BLaER1 (cell line): Measurements from ENCODE around the gene HOXD4.

Experiments used
- H3K27ac ChIP-seq: shearing (Covaris generic); formaldehyde crosslinking; 2 replicates; pipeline ENCODE4 v1.8.1; 2022
- H3K27me3 ChIP-seq: shearing (Covaris generic); formaldehyde crosslinking; 2 replicates; pipeline ENCODE4 v1.8.1; 2022
- H3K36me3 ChIP-seq: shearing (Covaris generic); formaldehyde crosslinking; 2 replicates; pipeline ENCODE4 v1.8.1; 2022
- H3K4me1 ChIP-seq: shearing (Covaris generic); formaldehyde crosslinking; 2 replicates; pipeline ENCODE4 v1.8.1; 2022
- H3K4me2 ChIP-seq: shearing (Covaris generic); formaldehyde crosslinking; 2 replicates; pipeline ENCODE4 v1.8.1; 2022
- H3K4me3 ChIP-seq: shearing (Covaris generic); formaldehyde crosslinking; 2 replicates; pipeline ENCODE4 v1.8.1; 2022
- H3K9ac ChIP-seq: shearing (Covaris generic); formaldehyde crosslinking; 2 replicates; pipeline ENCODE4 v1.8.1; 2022
- H3K9me3 ChIP-seq: shearing (Covaris generic); formaldehyde crosslinking; 2 replicates; pipeline ENCODE4 v1.8.1; 2022
- H4K20me1 ChIP-seq: shearing (Covaris generic); formaldehyde crosslinking; 2 replicates; pipeline ENCODE4 v1.8.1; 2022
- Cebpa-rat ChIP-seq: shearing (Covaris generic); IDR thresholded peaks from 2 replicates; pipeline ENCODE4 v1.8.1; 2022

HOXD4 gene

GRCh38 chr2:176139661-176140512, 11.5 kb upstream of the HOXD4 start:
- Histone ChIP-seq H3K36me3 (no peaks in the 10 kb centered on the region), H3K4me3 (no peak overlapping the region), H4K20me1 (peaks cover 5% of the 10 kb centered on the region; the same call in 1 of the 2 replicates), H3K9ac (no peak overlapping the region), H3K4me1 (peaks cover 15% of the 10 kb centered on the region), H3K4me2 (no peak overlapping the region), H3K9me3 (peaks cover 28% of the 10 kb centered on the region; the same call in 1 of the 2 replicates), H3K27ac (no peak overlapping the region), H3K27me3 (peaks cover 60% of the 10 kb centered on the region)
- no peak for TF ChIP-seq Cebpa-rat

- Histone ChIP-seq H3K27me3 (peaks cover 56% of the 10 kb centered on the region), H3K4me3 (no peak overlapping the region), H3K9ac (no peak overlapping the region), H3K9me3 (peaks cover 28% of the 10 kb centered on the region; the same call in 1 of the 2 replicates), H3K36me3 (no peaks in the 10 kb centered on the region), H3K4me2 (no peak overlapping the region; the same call in 1 of the 2 replicates), H4K20me1 (peaks cover 1% of the 10 kb centered on the region; the same call in 1 of the 2 replicates), H3K4me1 (peaks cover 11% of the 10 kb centered on the region), H3K27ac (no peak overlapping the region)
- no peak for TF ChIP-seq Cebpa-rat
Observed at GRCh38 chr2:176140513-176141317, 10.6 kb upstream of the HOXD4 start.

GRCh38 chr2:176142281-176142680, 9.1 kb upstream of the HOXD4 start:
- H3K36me3 ChIP-seq, result no peaks in the 10 kb centered on the region
- H3K4me1 ChIP-seq, result no peaks in the 10 kb centered on the region
- peaks cover 57% of the 10 kb centered on the region for H3K27me3 ChIP-seq
- no peaks in the 10 kb centered on the region for H4K20me1 ChIP-seq
- H3K4me3 ChIP-seq, result no peak overlapping the region
- no peak overlapping the region for H3K9ac ChIP-seq
- peaks cover 25% of the 10 kb centered on the region; the same call in 1 of the 2 replicates for H3K9me3 ChIP-seq
- H3K4me2 ChIP-seq, result no peak overlapping the region
- no peak overlapping the region for H3K27ac ChIP-seq
- no peak for TF ChIP-seq Cebpa-rat

GRCh38 chr2:176145085-176145969, 6.0 kb upstream of the HOXD4 start:
- no peak overlapping the region for H3K27ac ChIP-seq
- no peak overlapping the region for H3K4me3 ChIP-seq
- H3K36me3 ChIP-seq, result no peaks in the 10 kb centered on the region
- H3K4me1 ChIP-seq, result no peaks in the 10 kb centered on the region
- peaks cover 37% of the 10 kb centered on the region for H3K9me3 ChIP-seq
- H3K27me3 ChIP-seq, result peaks cover 61% of the 10 kb centered on the region
- no peaks in the 10 kb centered on the region; the same call in 1 of the 2 replicates for H4K20me1 ChIP-seq
- H3K4me2 ChIP-seq, result no peak overlapping the region
- TF ChIP-seq Cebpa-rat, result no peak
- no peak overlapping the region for H3K9ac ChIP-seq

- Histone ChIP-seq H3K27ac (no peak overlapping the region), H3K4me1 (no peaks in the 10 kb centered on the region), H3K9ac (no peak overlapping the region), H3K36me3 (no peaks in the 10 kb centered on the region), H3K4me3 (no peak overlapping the region), H3K4me2 (no peak overlapping the region), H4K20me1 (no peaks in the 10 kb centered on the region; the same call in 1 of the 2 replicates), H3K27me3 (peaks cover 61% of the 10 kb centered on the region), H3K9me3 (peaks cover 40% of the 10 kb centered on the region)
- TF ChIP-seq Cebpa-rat, result no peak
Observed at GRCh38 chr2:176146101-176146500, 5.2 kb upstream of the HOXD4 start.

GRCh38 chr2:176146645-176147044, 4.7 kb upstream of the HOXD4 start:
- peaks cover 66% of the 10 kb centered on the region for H3K27me3 ChIP-seq
- H3K4me2 ChIP-seq, result no peak overlapping the region
- no peaks in the 10 kb centered on the region for H3K36me3 ChIP-seq
- no peak overlapping the region for H3K9ac ChIP-seq
- no peak overlapping the region for H3K27ac ChIP-seq
- no peak overlapping the region for H3K4me3 ChIP-seq
- no peaks in the 10 kb centered on the region; the same call in 1 of the 2 replicates for H4K20me1 ChIP-seq
- H3K4me1 ChIP-seq, result no peaks in the 10 kb centered on the region
- H3K9me3 ChIP-seq, result peaks cover 45% of the 10 kb centered on the region
- TF ChIP-seq Cebpa-rat, result no peak

- Histone ChIP-seq H3K4me2 (no peak overlapping the region), H3K9ac (no peak overlapping the region), H4K20me1 (no peaks in the 10 kb centered on the region; the same call in 1 of the 2 replicates), H3K27ac (no peak overlapping the region), H3K27me3 (peaks cover 73% of the 10 kb centered on the region), H3K36me3 (no peaks in the 10 kb centered on the region), H3K4me1 (no peaks in the 10 kb centered on the region), H3K9me3 (peaks cover 50% of the 10 kb centered on the region), H3K4me3 (no peak overlapping the region)
- no peak for TF ChIP-seq Cebpa-rat
Observed at GRCh38 chr2:176147210-176147799, 4.0 kb upstream of the HOXD4 start.

GRCh38 chr2:176147800-176148496, 3.4 kb upstream of the HOXD4 start:
- Histone ChIP-seq H3K9me3 (peaks cover 56% of the 10 kb centered on the region), H3K27ac (no peak overlapping the region), H3K4me1 (no peaks in the 10 kb centered on the region), H3K4me2 (no peak overlapping the region), H3K4me3 (no peak overlapping the region), H4K20me1 (no peaks in the 10 kb centered on the region; the same call in 1 of the 2 replicates), H3K9ac (no peak overlapping the region), H3K36me3 (no peaks in the 10 kb centered on the region), H3K27me3 (peaks cover 79% of the 10 kb centered on the region)
- no peak for TF ChIP-seq Cebpa-rat
